ENCODE measurements around the gene MAN1B1.

- TF ChIP-seq CTCF (conservative IDR thresholded peaks at IDR 0.05): no peak
- no peak for TF ChIP-seq ZFX (IDR thresholded peaks at IDR 0.05)
Observed at GRCh38 chr9:137087409-137087925, 682 bp downstream of the MAN1B1 start.

All from C4-2B (cell line).